HL-60 (cell line): ENCODE measurements around the gene PIK3C2B.

Source experiments
- DNase-seq, 2 experiments: peaks; one replicate each; pipeline ENCODE4 v3.0.0-alpha.2; 2010 to 2020; ENCODE audit warnings: low read depth in 1 of 2, low spot score in 1 of 2
- H3K27ac ChIP-seq: fragments of 250-450 bp; sonication (Bioruptor Pico); replicated peaks from 2 replicates; pipeline ENCODE4 v1.5.1; 2020; ENCODE audit warnings: mild to moderate bottlenecking, moderate library complexity
- H3K27me3 ChIP-seq: fragments of 250-450 bp; sonication (Bioruptor Pico); 2 replicates; pipeline ENCODE4 v1.5.1; 2021; ENCODE audit warnings: mild to moderate bottlenecking, moderate library complexity; ENCODE audit not compliant: insufficient read depth, poor library complexity, severe bottlenecking
- H3K4me3 ChIP-seq: replicated peaks from 2 replicates; pipeline ENCODE4 v1.5.1; 2011; ENCODE audit warnings: mild to moderate bottlenecking, control low read depth, low read length; ENCODE audit not compliant: insufficient read depth
- GABPA ChIP-seq: IDR thresholded peaks from 2 replicates; pipeline ENCODE4 v1.6.1; 2012; ENCODE audit warnings: low read depth
- POLR2AphosphoS5 ChIP-seq: IDR thresholded peaks from 2 replicates; pipeline ENCODE4 v1.6.1; 2012; ENCODE audit warnings: low read depth
- SPI1 ChIP-seq: IDR thresholded peaks from 2 replicates; pipeline ENCODE4 v1.6.1; 2012; ENCODE audit warnings: low read depth, mild to moderate bottlenecking, borderline replicate concordance
- TF ChIP-seq, protein P1 (sequence below): IDR thresholded peaks from one replicate; pipeline ENCODE4 v1.5.1; 2011; ENCODE audit warnings: low read length, control low read depth, inconsistent platforms; ENCODE audit not compliant: insufficient read depth
- TF ChIP-seq, protein P2 (sequence below): IDR thresholded peaks from 2 replicates; pipeline ENCODE4 v1.6.1; 2012; ENCODE audit warnings: low read depth; ENCODE audit not compliant: insufficient replicate concordance

Gene PIK3C2B

DNA sequence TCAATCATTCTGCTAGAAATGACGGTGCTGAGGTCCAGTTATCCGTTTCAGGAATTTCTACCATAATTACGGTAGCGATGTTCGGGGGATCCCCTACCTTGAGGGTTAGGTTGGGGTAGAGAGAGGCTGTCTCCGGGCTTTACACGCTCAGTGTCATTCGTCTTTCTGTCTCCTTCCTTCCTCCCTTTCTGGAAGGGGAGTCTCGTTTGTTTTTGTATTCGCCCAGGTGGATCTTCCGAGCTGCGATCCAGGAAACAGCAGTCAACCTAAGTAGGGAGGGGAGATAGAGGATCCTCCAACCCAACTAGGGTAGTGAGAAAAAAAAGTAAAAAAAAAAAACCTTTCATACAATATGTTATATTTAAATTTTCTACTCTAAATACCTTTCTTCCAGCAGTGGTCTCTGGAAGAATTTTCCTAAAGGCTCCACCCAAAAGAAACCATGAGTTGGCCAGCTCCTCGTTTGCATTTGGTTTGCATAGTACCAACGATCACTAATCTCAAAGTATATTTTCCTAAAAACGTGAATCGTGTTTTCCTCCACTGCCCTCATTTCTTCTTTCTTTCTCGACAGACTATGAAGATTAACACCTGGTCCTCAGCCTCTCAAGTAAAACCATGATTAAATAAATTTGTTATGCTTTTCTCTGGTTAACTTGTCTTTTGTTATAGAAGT lies 611 bp upstream of the PIK3C2B start:
- no peak overlapping the region for H3K27ac ChIP-seq
- TF ChIP-seq, protein P1, sequence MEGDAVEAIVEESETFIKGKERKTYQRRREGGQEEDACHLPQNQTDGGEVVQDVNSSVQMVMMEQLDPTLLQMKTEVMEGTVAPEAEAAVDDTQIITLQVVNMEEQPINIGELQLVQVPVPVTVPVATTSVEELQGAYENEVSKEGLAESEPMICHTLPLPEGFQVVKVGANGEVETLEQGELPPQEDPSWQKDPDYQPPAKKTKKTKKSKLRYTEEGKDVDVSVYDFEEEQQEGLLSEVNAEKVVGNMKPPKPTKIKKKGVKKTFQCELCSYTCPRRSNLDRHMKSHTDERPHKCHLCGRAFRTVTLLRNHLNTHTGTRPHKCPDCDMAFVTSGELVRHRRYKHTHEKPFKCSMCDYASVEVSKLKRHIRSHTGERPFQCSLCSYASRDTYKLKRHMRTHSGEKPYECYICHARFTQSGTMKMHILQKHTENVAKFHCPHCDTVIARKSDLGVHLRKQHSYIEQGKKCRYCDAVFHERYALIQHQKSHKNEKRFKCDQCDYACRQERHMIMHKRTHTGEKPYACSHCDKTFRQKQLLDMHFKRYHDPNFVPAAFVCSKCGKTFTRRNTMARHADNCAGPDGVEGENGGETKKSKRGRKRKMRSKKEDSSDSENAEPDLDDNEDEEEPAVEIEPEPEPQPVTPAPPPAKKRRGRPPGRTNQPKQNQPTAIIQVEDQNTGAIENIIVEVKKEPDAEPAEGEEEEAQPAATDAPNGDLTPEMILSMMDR: no peak
- TF ChIP-seq POLR2AphosphoS5: no peak
- no peak for TF ChIP-seq GABPA
- no peak for TF ChIP-seq SPI1
- TF ChIP-seq, protein P2, sequence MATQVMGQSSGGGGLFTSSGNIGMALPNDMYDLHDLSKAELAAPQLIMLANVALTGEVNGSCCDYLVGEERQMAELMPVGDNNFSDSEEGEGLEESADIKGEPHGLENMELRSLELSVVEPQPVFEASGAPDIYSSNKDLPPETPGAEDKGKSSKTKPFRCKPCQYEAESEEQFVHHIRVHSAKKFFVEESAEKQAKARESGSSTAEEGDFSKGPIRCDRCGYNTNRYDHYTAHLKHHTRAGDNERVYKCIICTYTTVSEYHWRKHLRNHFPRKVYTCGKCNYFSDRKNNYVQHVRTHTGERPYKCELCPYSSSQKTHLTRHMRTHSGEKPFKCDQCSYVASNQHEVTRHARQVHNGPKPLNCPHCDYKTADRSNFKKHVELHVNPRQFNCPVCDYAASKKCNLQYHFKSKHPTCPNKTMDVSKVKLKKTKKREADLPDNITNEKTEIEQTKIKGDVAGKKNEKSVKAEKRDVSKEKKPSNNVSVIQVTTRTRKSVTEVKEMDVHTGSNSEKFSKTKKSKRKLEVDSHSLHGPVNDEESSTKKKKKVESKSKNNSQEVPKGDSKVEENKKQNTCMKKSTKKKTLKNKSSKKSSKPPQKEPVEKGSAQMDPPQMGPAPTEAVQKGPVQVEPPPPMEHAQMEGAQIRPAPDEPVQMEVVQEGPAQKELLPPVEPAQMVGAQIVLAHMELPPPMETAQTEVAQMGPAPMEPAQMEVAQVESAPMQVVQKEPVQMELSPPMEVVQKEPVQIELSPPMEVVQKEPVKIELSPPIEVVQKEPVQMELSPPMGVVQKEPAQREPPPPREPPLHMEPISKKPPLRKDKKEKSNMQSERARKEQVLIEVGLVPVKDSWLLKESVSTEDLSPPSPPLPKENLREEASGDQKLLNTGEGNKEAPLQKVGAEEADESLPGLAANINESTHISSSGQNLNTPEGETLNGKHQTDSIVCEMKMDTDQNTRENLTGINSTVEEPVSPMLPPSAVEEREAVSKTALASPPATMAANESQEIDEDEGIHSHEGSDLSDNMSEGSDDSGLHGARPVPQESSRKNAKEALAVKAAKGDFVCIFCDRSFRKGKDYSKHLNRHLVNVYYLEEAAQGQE: no peak
- H3K4me3 ChIP-seq: peak overlapping the region; percentile 84
- DNase-seq: no peak
- peaks cover 6% of the 10 kb centered on the region for H3K27me3 ChIP-seq

DNA sequence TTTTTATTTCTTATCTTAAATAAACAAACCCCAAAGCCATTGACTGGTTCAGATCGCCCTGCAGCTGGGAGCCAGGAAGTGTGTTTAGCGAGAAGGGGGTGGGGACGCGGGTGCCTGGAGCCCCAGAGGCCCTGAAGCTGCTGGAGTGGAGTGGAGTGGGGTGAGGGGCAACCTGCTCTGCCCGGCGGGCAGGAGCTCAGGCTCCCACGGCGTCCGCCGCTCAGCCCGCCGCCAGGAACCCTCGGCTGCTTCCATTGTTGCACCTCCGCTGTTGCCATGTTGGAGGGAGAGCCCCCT lies 673 bp downstream of the PIK3C2B start:
- DNase-seq: peak in 1 of 2 experiments; percentile 34
- H3K27me3 ChIP-seq: peaks cover 6% of the 10 kb centered on the region
- H3K27ac ChIP-seq: peak overlapping the region; percentile 46
- TF ChIP-seq, protein P1: no peak
- TF ChIP-seq, protein P2: no peak
- no peak for TF ChIP-seq GABPA
- TF ChIP-seq SPI1: no peak
- TF ChIP-seq POLR2AphosphoS5: no peak
- H3K4me3 ChIP-seq: peak overlapping the region; percentile 84

DNA sequence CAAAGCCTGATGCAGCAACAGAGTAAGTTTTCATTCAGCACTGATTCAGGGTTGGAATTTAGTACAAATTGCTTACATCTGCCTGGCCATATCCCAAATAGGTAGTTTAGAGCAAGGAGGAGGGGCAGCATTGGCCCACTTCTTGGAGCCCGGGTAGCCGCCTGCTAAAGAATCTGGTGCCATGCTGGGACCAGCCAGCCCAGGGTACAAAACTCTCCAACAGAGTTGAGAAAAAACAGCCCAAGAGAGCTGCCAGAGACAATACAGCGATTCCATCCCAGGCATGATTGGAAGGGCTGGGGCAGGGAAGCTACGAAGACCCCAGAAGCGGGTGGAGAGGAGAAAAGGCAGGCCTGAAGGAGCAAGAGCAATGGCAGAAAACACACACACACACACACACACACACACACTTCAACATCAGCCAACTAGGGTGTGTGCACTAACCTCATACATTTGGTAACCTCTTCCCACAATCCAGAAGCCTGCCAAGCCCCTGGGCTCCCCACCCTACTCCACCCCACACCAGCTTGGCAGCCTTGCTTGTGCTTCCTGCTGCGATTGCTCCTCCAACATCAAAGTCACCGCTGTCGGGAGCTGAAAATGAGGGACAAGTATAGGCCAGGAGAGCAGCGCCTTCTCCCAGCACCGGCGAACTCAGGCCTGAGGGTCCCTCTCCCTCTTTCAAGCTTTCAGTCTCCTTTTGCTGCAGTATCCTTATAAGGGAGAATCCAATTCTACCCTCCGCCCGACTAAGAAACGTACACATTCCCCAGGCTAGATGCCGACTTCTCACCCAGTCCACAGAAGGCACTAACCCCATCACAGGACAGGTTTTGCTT lies 1.2 kb downstream of the PIK3C2B start:
- no peak for TF ChIP-seq POLR2AphosphoS5
- TF ChIP-seq, protein P2: no peak
- DNase-seq: no peak
- Histone ChIP-seq H3K4me3 (peak overlapping the region; percentile 84), H3K27ac (peak overlapping the region; percentile 46; the same call in 1 of the 2 replicates), H3K27me3 (peaks cover 6% of the 10 kb centered on the region)
